Activated naive CD4-positive, alpha-beta T cell treated with anti-CD3 and anti-CD28 coated beads for 36 hours (primary cell): ENCODE data around the gene GPR171. TPM values are rescaled to one million over a fixed set of nuclear protein-coding genes. Genes with fewer than 3 reads are reported as not detected.

Experiments
- CTCF ChIA-PET: fragments of 350-600 bp; sonication (Branson Sonifier 250); formaldehyde crosslinking; loops from one replicate; lab custom pipeline; 2021; ENCODE audit warnings: antibody characterized with exemption; lab: Charles Lee
- DNase-seq: peaks from one replicate; pipeline ENCODE4 v3.0.0-alpha.2; 2020
- H3K27ac Mint-ChIP-seq: one replicate; pipeline ENCODE4 v1.8.0; 2021; ENCODE audit warnings: mild to moderate bottlenecking, mixed read lengths
- H3K27me3 Mint-ChIP-seq: one replicate; pipeline ENCODE4 v1.8.0; 2021; ENCODE audit warnings: low read depth, mixed read lengths
- H3K36me3 Mint-ChIP-seq: one replicate; pipeline ENCODE4 v1.8.0; 2021; ENCODE audit warnings: low read depth, mixed read lengths
- H3K4me1 Mint-ChIP-seq: one replicate; pipeline ENCODE4 v1.8.0; 2021; ENCODE audit warnings: low read depth, mixed read lengths
- H3K4me3 Mint-ChIP-seq: one replicate; pipeline ENCODE4 v1.8.0; 2021; ENCODE audit warnings: mild to moderate bottlenecking, moderate library complexity, mixed read lengths
- H3K9me3 Mint-ChIP-seq: one replicate; pipeline ENCODE4 v1.8.0; 2021; ENCODE audit warnings: mixed read lengths
- intact Hi-C: fragments of 100-400 bp; cut with micrococcal nuclease; formaldehyde crosslinking; loops from one replicate; pipeline ENCODE4 v1.15.1; 2023
- total RNA-seq, 2 experiments: library from RNA; stranded (reverse); gene quantifications; one replicate each; pipeline ENCODE4 v1.2.3, GENCODE V29; 2021

GPR171 gene
- total RNA-seq, 2 experiments from 2014 or later = 42.8 to 46.9 TPM

DNA sequence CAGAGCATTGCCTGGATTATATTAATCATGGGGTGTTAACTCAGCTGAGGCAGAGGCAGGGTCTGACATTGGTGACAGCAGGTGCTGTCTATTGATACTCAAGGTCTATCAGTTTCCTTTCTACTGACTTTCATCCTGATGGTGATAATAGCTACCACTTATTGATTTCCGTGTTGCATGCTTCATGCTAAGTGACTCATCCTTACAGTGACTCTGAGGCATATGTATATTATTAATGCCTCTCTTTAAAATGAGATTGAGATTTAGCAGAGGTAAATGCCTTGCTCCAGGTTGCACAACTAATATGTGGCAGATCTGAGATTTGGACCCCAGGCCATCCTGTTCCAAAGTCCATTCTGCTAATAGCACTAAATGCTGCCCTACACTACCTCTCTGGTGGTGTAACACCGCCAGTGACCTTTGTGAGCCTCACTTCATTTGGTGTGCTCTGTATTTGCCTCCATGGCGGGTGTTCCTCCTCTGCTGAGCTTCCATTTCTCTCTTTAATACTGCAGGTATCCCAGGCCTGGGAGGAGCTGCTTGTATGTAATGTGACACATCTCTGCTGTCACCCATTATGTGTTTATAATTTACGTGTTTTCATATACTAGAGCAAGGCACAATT is 50.4 kb downstream of the GPR171 start:
- intact Hi-C loops = no loop called here
- no peak for DNase-seq
- Mint-ChIP-seq H3K36me3 (no peaks in the 10 kb centered on the region), H3K4me3 (no peak overlapping the region), H3K27me3 (no peaks in the 10 kb centered on the region), H3K27ac (no peak overlapping the region), H3K9me3 (no peaks in the 10 kb centered on the region), H3K4me1 (no peaks in the 10 kb centered on the region)
- CTCF ChIA-PET = interaction anchor here (1.2 to 2.8 kb wide), 2 partner anchors 10 to 15 kb away, joined by 4 to 9 read pairs; no protein-coding TSS in a partner anchor

Other genes starting within 250 kb of the GPR171 start
- gene CLRN1, start 230.5 kb downstream of the GPR171 start, total RNA-seq = not detected
- gene MED12L, start 117.6 kb downstream of the GPR171 start, total RNA-seq = 1 to 10 TPM; 1.4 to 2.0 TPM
- gene P2RY14, start 75.3 kb upstream of the GPR171 start, total RNA-seq = under 1 TPM; 0.12 to 0.69 TPM
- under 1 TPM in 1 of 2 experiments, not detected in 1; 0.19 TPM for gene GPR87, start 113.6 kb upstream of the GPR171 start, total RNA-seq
- not detected for gene P2RY13, start 126.3 kb upstream of the GPR171 start, total RNA-seq
- not detected for gene P2RY12, start 181.5 kb upstream of the GPR171 start, total RNA-seq